ENCODE data around the gene C11orf54.
"Not testable (repeated sequence)": the region's sequence is repeated elsewhere in the genome, so short reads cannot be mapped to it uniquely, and the experiment has no call there.

Gene C11orf54

DNA sequence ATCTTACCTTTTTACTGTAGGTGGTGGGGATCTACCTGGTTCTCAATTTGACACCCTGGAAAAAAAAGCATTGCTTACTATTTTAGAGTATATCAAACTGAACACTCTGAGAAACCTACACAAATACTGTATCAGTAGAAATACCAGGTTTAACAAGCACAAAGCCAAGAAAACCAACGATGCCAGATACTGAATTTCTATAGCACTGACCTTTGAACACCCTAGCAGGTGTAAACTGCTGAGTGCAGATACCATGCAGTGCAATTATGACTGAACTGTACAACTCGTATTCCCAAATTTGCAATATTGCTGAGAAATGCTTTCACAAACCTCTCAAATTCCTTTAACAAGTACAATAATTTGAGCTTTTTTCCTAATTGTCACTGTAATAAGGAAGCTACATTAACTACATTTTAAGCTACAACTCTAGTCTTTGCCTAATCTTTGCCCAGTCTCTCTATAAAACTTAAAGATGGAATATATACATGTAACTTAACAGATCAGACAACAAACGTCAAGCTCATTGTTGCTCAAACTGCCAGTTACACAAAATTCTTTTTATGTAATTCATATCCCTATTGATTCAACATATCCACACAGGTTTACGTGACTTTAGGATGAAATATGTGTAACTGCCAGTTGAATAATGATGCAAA lies 9.1 kb upstream of the C11orf54 start:
- in situ Hi-C loops (cut with MboI; ENCODE audit: low pct_unique_long_range_greater_than_20kb, low sequenced_read_pairs) = no loop called here
- no peak for DNase-seq

DNA sequence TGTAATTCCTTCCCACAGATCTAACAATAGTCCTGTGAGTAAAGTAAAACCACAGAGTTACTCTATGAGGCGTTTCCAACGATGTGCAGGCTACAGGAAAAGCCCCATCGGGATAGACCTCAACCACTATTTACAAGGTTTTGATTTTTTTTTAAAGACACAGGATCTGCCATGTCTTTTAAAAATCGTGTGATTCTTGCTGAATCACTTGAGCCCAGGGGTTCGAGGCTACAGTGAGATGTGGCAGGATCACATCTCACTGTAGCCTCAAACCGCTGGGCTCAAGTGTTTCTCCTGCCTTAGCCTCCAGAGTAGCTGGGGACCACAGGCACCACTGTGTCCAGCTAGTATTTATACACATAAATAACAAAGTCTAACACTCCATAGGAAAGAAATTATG lies 8.0 kb upstream of the C11orf54 start:
- in situ Hi-C loops (cut with MboI; ENCODE audit: low pct_unique_long_range_greater_than_20kb, low sequenced_read_pairs) = no loop called here
- DNase-seq = peak; percentile 38

DNA sequence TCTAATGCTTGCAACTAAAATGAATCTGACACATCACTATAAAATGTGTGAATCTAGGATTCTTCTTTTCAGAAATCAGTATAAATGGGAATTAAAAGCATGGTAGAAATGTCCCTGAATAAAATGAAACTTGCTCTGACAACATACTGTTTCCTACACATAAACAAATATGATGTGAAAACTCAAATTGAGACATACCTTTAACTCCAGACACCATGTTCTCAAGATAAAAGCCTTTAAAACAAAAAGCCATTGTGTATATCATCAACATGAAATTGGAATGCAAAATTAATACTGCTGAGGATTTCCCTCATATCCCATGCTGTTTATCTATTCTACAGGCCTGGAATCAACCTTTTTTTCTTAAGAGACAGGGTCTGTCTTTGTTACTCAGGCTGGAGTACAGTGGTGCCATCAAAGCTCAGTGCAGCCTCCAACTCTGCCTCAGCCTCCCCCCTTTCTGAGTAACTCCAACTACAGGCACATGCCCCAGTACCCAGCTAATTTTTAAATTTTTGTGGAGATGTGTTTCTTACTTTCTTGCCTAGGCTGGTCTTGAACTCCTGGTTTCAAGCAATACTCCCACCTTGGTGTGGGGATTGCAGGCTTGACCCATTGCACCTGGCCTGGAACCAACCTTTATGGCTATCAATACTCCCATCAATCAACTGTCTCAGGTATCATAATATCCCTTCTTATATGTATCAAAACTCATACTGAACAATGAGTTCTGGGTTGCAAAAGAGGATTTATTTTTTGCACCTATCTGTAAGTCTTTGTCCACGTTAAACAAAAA lies 6.8 kb upstream of the C11orf54 start:
- in situ Hi-C loops (cut with MboI; ENCODE audit: low pct_unique_long_range_greater_than_20kb, low sequenced_read_pairs) = no loop called here
- DNase-seq = no peak

DNA sequence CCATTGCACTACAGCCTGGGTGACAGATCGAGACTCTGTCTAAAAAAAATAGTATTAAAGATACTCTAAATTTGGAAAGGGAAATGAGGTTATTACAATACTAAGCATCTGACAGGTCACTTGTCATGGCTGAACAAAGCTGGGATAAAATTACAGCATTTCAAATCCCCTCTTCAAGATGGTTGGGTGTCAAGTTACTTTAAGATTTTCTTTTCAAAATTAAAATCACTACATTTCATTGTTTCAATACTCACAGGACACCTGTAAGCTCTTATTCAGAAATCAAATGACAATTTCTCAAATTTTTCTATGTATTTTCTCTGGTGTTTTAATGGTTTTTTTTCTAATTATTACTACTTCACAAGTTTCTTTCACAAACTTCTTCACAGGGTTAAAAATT lies 5.8 kb upstream of the C11orf54 start:
- in situ Hi-C loops (cut with MboI; ENCODE audit: low pct_unique_long_range_greater_than_20kb, low sequenced_read_pairs) = no loop called here
- no peak for DNase-seq

DNA sequence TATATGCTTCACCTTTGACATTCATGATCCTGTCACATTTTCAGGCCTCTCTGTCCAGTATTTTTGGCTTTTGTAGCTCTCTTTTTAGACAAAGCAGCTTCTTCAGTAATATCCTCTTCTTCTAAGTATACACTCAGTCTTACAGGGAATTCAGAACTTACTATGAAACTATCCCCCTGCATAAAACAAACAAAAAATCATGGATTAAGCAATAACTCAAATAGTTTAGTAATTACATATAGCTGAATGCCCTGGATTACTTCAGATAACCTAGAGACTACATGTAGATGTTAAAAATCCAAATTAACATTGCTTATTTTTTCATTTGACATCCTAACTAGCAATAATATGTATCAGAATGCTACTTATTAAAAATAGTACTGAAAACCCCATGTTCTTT lies 5.3 kb upstream of the C11orf54 start:
- in situ Hi-C loops (cut with MboI; ENCODE audit: low pct_unique_long_range_greater_than_20kb, low sequenced_read_pairs) = no loop called here
- no peak for DNase-seq

DNA sequence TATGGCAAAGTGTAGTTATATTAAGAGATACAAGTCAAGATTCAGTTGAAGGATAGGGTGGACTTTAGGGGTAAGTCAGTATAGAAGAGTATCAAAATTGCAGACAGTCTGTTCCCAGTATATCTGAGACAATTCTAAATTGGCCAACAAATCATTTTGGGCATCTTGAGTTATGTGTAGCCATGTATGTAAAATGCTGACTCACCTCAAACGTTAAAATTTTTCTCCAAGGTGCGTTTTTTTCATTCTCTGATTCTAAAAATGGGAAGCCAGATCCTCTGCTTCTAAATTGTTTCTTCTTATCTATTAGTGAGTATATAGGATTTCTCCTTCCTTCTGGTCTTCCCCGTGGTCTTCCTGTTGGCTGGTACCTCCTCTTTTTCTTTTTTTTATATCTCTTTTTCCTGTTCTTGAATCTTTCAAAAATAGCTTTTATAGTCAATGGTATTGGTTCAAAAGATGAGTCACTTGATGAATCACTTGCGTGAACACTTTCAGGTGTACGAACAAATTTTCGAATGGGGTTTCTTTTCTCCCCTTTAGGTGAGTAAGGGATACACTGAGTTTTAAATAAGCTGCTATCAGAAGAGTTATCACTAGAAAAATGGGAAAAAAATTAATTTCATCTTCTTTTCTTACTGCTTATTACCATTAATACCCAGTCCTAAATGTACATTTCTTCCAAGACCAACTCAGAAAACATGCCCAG lies 3.4 kb upstream of the C11orf54 start:
- DNase-seq = peak; percentile 34
- in situ Hi-C loops (cut with MboI; ENCODE audit: low pct_unique_long_range_greater_than_20kb, low sequenced_read_pairs) = no loop called here

DNA sequence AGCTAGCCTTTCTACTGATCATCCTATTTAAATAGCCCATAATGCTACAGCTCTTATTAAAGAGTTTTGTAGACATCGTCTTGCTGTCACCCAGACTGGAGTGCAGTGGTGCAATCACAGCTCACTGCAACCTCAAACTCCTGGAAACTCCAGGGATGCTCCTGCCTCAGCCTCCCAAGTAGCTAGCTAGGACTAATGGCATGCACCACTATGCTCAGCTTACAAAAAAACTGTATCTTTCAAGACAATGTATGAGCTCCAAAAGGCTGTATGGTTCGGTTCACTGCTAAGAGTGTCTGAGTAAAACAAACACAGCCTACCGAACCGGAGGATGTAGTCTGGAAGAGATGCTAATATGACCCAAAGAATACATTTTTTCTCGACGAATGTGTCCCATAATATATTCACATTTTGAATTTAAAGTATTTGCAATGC lies 2.8 kb upstream of the C11orf54 start:
- DNase-seq = no peak
- in situ Hi-C loops (cut with MboI; ENCODE audit: low pct_unique_long_range_greater_than_20kb, low sequenced_read_pairs) = no loop called here

DNA sequence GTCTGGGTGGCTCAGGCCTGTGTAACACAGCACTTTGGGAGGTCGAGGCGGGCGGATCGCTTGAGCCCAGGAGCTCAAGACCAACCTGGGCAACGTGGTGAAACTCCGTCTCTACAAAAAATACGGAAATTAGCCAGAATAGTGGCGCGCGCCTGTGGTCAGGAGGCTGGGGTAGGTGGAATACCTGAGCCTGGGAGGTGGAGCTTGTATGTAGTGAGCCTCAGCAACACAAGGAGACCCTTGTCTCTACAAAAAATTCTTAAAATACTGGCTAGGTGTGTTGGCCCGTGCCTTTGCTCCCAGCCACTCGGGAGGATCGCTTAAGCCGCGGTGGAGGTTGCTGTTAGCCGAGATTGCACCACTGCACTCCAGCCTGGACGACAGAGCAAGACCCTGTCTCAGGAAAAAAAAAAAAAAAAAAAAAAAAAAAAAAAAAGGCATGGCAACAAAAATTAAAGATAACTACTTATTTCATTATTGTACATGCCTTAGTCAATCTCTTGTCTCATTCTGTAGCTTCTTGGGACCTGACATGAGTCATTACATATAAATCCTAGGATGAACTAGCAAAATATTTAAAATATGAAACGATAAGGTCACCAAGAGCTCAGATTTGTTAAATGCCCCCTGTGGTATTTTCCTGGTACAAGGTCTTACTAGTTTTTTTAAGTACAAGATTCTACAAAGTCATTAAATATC lies 1.3 kb upstream of the C11orf54 start:
- in situ Hi-C loops (cut with MboI; ENCODE audit: low pct_unique_long_range_greater_than_20kb, low sequenced_read_pairs) = no loop called here
- peak; percentile 69 for DNase-seq

DNA sequence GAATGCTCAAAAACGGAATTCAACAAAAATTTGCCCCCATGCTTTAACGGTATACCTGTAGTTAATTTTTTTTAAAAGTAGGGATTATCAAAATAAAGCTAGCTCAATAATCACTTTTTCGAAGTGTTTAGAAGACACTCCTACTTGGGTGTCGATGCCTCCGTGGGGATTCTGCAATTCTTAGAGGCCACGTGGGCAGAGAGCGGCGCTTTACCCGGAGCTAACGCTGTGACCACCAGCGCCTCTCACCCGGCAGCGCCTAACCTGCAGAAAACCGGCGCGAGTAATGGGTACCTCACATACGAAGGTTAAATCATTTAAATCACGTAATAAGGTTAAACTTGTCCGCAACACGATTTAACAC lies 760 bp upstream of the C11orf54 start:
- in situ Hi-C loops (cut with MboI; ENCODE audit: low pct_unique_long_range_greater_than_20kb, low sequenced_read_pairs) = no loop called here

DNA sequence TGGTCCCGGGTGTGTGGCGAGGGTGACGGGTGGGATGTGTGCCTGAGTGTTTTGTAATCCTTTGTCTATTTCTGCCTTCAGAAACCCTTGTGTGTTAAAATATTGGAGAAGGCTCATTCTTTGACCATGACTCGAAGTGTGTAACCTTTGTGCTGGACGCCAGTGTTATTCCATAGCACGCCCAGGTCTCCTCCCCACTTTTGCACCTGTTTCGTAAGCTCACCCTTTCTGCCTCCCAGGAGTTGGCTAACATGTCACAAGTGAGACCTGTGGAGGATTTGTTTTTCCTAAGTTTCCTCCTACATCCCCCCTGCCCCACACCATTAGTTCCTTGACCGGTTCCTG lies 382 bp downstream of the C11orf54 start:
- no peak for DNase-seq
- in situ Hi-C loops (cut with MboI; ENCODE audit: low pct_unique_long_range_greater_than_20kb, low sequenced_read_pairs) = no loop called here

More for the DNA sequence above, 760 bp upstream of the C11orf54 start:
- peak; percentile 72 for DNase-seq

DNA sequence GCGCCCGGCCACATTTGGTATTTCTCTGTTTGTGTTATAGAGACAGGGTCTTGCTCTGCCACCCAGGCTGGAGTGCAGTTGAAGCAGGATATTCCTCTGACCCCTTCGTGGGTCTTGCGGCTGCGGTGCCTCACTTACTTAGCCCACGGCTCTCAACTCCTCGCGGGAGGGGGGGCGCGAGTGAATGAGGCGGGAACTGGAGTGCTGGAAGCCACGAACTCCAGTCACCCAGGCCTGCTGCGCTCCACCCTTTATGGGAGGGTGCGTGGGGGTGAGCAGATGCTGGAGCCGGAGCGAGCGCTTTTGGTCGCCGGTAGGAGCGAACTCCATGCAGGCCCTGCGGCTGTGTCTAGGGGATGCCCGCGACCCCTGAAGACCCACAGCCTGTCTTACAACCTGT lies 1.8 kb downstream of the C11orf54 start:
- DNase-seq = no peak
- in situ Hi-C loops (cut with MboI; ENCODE audit: low pct_unique_long_range_greater_than_20kb, low sequenced_read_pairs) = no loop called here

DNA sequence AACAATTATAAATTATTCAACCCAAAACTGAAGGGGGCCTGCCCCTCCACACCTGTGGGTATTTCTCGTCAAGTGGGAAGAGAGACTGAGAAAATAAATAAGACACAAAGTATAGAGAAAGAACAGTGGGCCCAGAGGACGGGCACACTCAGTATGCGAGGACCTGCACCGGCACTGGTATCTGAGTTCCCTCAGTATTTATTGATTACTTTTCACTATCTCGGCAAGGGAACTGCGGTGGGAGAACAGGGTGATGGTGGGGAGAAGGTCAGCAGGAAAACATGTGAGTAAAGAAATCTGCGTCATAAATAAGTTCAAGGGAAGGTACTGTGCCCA lies 3.2 kb downstream of the C11orf54 start:
- in situ Hi-C loops (cut with MboI; ENCODE audit: low pct_unique_long_range_greater_than_20kb, low sequenced_read_pairs) = no loop called here
- no peak for DNase-seq

DNA sequence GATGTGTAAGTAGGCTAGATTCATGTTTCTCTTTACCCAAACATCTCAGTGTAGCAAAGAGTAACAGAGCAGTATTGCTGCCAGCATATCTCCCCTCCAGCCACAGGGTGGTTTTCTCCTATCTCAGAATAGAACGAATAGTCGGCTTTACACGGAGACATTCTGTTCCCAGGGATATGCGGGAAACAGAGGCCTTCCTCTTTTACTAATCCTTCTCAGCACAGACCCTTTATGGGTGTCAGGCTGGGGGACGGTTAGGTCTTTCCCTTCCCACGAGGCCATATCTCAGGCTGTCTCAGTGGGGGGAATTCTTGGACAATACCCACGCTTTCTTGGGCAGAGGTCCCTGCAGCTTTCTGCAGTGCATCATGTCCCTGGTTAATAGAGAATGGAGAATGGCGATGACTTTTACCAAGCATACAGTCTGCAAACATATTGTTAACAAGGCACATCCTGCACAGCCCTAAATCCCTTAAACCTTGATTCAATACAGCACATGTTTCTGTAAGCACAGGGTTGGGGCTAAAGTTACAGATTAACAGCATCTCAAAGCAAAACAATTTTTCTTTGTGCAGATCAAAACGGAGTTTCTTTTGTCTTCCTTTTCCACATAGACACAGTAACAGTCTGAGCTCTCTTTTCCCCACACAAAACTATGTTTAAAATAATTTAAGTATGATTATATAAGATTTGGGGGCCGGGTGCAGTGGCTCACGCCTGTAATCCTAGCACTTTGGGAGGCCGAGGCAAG lies 3.7 kb downstream of the C11orf54 start:
- in situ Hi-C loops (cut with MboI; ENCODE audit: low pct_unique_long_range_greater_than_20kb, low sequenced_read_pairs) = not testable (repeated sequence)
- peak; percentile 18 for DNase-seq

DNA sequence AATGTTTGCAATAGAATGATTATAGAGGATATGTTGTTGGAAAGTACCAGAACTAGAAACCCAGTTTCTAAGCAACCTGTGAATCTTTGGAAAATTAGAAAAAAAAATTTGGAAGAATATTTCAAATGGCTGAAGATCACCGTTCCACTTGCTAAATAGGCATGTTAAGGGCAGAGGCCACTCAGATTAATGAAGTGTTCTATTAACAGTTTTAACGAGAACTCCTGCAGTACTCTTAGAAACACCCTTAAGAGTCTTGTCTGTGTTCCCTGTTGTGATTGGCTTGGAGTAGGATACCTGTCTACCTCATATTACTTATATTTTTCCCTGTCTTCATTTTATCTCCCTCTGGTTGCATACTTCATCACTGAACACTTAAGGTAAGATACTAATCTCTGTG lies 4.6 kb downstream of the C11orf54 start:
- in situ Hi-C loops (cut with MboI; ENCODE audit: low pct_unique_long_range_greater_than_20kb, low sequenced_read_pairs) = no loop called here
- no peak for DNase-seq

DNA sequence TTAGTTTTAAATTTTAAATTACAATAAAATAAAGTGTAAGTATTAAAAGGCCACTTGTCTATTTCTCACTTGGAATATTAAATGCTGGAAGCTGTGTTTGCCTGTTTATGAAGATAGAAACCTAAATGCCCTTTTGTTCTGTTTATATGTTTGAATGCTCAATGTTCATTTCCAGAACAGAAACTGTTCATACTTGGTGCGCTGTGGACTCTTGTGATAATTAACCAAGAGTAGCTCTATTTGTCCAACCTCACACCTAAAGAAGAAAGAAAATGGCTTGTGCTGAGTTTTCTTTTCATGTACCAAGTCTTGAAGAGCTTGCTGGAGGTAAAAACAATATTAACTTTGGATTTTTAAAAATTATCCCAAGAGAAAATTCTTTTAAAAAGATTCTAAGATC lies 5.7 kb downstream of the C11orf54 start:
- in situ Hi-C loops (cut with MboI; ENCODE audit: low pct_unique_long_range_greater_than_20kb, low sequenced_read_pairs) = no loop called here
- DNase-seq = no peak

DNA sequence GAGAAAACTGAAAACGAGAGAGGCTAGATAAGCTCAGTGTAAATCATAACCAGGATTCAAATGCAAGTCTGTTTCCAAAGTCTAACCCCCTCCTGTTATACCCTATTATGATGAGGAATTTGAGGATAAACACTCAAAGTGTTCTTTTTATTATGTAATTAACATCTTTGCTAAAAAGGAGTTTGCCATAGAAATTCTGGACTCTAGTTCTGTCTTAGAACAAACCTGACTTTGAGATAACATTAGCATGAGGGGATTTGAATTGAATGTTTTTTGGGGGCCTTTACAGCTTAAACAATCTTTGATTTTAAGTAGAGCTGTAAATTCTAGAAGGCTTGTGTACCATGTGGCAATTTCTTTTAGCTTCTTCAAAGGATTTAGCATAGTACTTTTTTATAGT lies 9.5 kb downstream of the C11orf54 start:
- in situ Hi-C loops (cut with MboI; ENCODE audit: low pct_unique_long_range_greater_than_20kb, low sequenced_read_pairs) = no loop called here
- no peak for DNase-seq

DNA sequence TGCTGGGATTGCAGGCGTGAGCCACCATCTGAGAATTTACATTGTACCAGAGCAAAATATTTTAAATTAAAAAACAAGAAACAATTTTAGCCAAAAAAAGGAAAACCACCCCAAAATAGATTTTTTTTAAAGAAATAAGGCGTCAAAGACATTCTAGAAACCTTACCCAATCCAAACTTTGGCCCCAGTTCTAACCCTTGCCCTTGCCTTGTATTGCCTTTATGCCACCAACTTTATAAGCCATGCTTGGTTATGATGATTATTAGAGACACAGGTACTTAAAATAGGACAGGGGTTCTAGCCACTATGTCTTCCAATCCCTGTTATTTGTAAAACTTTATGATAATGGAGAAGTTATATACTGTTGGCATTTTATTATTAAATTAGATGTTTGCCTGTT lies 11.8 kb downstream of the C11orf54 start:
- no peak for DNase-seq
- in situ Hi-C loops (cut with MboI; ENCODE audit: low pct_unique_long_range_greater_than_20kb, low sequenced_read_pairs) = no loop called here

DNA sequence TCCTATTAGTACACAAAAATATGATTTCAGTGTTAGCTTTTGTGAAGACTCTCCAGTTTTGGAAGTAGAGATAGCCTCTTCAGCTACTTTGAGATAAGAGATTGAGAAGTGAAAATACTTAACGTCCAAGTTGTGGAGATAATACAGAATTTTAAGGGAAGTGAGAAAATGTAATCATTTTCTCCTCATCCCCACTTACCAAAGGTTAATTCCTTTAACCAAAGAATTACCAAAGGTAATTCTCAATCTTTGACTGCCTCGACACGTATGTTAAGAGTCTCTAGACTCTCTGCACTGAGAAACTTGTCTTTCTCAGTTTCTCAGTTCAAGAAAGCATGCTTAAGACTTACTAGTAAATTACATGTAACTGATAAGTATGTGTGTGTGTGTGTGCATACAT lies 15.3 kb downstream of the C11orf54 start:
- no peak for DNase-seq
- in situ Hi-C loops (cut with MboI; ENCODE audit: low pct_unique_long_range_greater_than_20kb, low sequenced_read_pairs) = no loop called here

DNA sequence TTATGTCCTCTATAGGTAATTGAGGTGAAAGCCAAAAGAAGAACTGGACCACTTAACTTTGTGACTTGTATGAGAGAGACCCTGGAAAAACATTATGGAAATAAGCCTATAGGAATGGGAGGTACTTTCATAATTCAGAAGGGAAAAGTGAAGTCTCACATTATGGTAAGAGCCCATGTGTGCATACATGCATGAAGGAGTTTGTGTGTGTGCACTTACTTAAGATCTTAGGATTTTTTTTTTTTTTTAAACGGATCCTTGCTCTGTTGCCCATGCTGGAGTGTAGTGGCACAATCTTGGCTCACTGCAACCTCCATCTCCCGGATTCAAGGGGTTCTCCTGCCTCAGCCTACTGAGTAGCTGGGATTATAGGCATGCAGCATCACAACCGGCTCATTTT lies 15.8 kb downstream of the C11orf54 start:
- in situ Hi-C loops (cut with MboI; ENCODE audit: low pct_unique_long_range_greater_than_20kb, low sequenced_read_pairs) = no loop called here
- no peak for DNase-seq
